PC-3 (cell line): ENCODE data around the gene EN1. TPM values are rescaled to one million over a fixed set of nuclear protein-coding genes. Genes with fewer than 3 reads are reported as not detected.

ENCODE experiments used
- ATAC-seq: fragments of 200-7000 bp; cut with Tn5 transposase; 2 replicates; pipeline ENCODE4 v1.9.1; 2020; ENCODE audit warnings: mild to moderate bottlenecking, moderate library complexity
- BruUV-seq: library from RNA; stranded (reverse); fragments of 400-500 nt; replicated peaks from 2 replicates; lab custom pipeline; 2021; lab: Mats Ljungman, UMichigan
- CTCF ChIA-PET: fragments of 300-600 bp; sonication (Branson Sonifier 250); formaldehyde crosslinking; loops from one replicate; lab custom pipeline; 2022; ENCODE audit warnings: antibody characterized with exemption; lab: Charles Lee
- POLR2A ChIA-PET: fragments of 300-600 bp; sonication (Branson Sonifier 250); formaldehyde crosslinking; loops from one replicate; lab custom pipeline; 2022; ENCODE audit warnings: antibody characterized with exemption; ENCODE audit not compliant: unreplicated experiment; lab: Charles Lee
- DNase-seq: peaks from one replicate; pipeline ENCODE4 v3.0.0-alpha.2; 2015
- H2AFZ ChIP-seq: fragments of 300-600 bp; sonication (generic); 2 replicates; pipeline ENCODE4 v1.6.0; 2016; ENCODE audit warnings: antibody characterized with exemption, low read length
- H3F3A ChIP-seq: fragments of 300-600 bp; sonication (generic); one replicate; pipeline ENCODE4 v1.6.0; 2017; ENCODE audit warnings: antibody characterized with exemption, low read length, control low read depth, mild to moderate bottlenecking; ENCODE audit not compliant: unreplicated experiment
- H3K27ac ChIP-seq: fragments of 300-600 bp; sonication (generic); 2 replicates; pipeline ENCODE4 v1.5.1; 2016; ENCODE audit warnings: mild to moderate bottlenecking, low read length
- H3K27me3 ChIP-seq: fragments of 300-600 bp; sonication (generic); 2 replicates; pipeline ENCODE4 v1.6.1; 2016; ENCODE audit warnings: low read length, mixed read lengths
- H3K36me3 ChIP-seq: fragments of 300-600 bp; sonication (generic); 2 replicates; pipeline ENCODE4 v1.6.1; 2016; ENCODE audit warnings: low read depth, mixed run types, low read length, mixed read lengths
- H3K4me1 ChIP-seq: fragments of 300-600 bp; sonication (generic); 2 replicates; pipeline ENCODE4 v1.5.1; 2016; ENCODE audit warnings: low read length; ENCODE audit not compliant: insufficient read depth
- H3K4me2 ChIP-seq: fragments of 300-600 bp; sonication (generic); 2 replicates; pipeline ENCODE4 v1.6.0; 2016; ENCODE audit warnings: low read length
- H3K4me3 ChIP-seq: fragments of 300-600 bp; sonication (generic); 2 replicates; pipeline ENCODE4 v1.5.1; 2016; ENCODE audit warnings: mild to moderate bottlenecking, low read length, mixed read lengths
- H3K79me2 ChIP-seq: fragments of 300-600 bp; sonication (generic); 2 replicates; pipeline ENCODE4 v1.6.1; 2017; ENCODE audit warnings: low read length, mixed read lengths
- H3K9ac ChIP-seq: fragments of 300-600 bp; sonication (generic); 2 replicates; pipeline ENCODE4 v1.6.0; 2016; ENCODE audit warnings: mild to moderate bottlenecking, low read length
- H3K9me2 ChIP-seq: fragments of 300-600 bp; sonication (generic); replicated peaks from 2 replicates; pipeline ENCODE4 v1.6.1; 2016; ENCODE audit warnings: mixed run types, low read length, mixed read lengths
- H3K9me3 ChIP-seq: fragments of 300-600 bp; sonication (generic); 2 replicates; pipeline ENCODE4 v1.6.1; 2016; ENCODE audit warnings: low read length, mixed read lengths
- H4K20me1 ChIP-seq: fragments of 300-600 bp; sonication (generic); 2 replicates; pipeline ENCODE4 v1.6.1; 2016; ENCODE audit warnings: low read length, mixed read lengths
- EZH2 ChIP-seq: fragments of 300-600 bp; sonication (generic); IDR thresholded peaks from one replicate; pipeline ENCODE4 v1.6.1; 2017; ENCODE audit warnings: antibody characterized with exemption, mild to moderate bottlenecking, low read length; ENCODE audit not compliant: unreplicated experiment
- EZH2phosphoT487 ChIP-seq: fragments of 300-600 bp; sonication (generic); IDR thresholded peaks from 2 replicates; pipeline ENCODE4 v1.6.1; 2018; ENCODE audit warnings: mild to moderate bottlenecking, antibody characterized with exemption, low read length, borderline replicate concordance
- intact Hi-C: fragments of 100-400 bp; cut with micrococcal nuclease; formaldehyde crosslinking; loops from 2 replicates; pipeline ENCODE4 v1.9.0; 2023
- total RNA-seq: library from RNA; depleted of rRNA; stranded (reverse); fragments of >200 nt; gene quantifications from 2 replicates; pipeline ENCODE4 v1.2.3, GENCODE V29; 2014
- TF ChIP-seq, protein P1 (sequence below): fragments of 300-600 bp; sonication (generic); conservative IDR thresholded peaks from 2 replicates; pipeline ENCODE4 v1.5.1; 2017; ENCODE audit warnings: antibody characterized with exemption, low read depth, mild to moderate bottlenecking, low read length

The EN1 gene
- total RNA-seq, 1 experiment from 2014 or later: 3.2 TPM

DNA sequence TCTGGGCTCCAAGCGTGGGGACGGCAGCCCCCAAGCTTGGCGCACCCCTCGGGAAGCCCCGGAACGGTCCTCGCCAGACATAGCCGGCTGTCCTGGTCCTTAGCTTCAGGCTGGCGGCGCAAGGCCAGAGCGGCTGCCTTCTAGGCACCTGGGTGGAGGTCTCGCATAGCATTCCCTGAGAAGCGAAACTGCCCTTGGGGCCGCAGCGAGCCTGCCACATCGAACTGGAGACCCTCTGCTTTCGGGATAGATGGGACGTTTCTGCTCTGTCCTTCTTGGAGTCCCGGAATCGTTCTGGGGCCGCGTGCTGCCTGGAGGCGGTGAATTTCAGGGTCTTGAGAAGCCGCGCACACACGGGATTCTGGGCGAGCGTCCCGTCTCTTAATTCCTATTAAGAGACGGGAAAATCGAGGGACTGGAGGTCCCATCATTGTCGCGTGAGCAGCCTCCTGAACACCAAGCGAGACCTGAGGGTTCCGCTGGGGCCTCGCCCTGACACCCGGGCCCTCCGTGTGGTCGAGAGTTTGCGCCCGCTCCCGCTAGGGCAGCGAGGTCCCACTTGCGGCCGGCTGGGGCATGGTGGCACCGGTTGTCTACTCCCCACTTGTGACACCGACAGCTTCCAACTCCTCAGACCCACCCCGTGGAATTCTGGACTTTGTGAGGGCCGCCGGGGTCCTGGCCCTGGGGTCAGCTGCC is 9.7 kb upstream of the EN1 start:
- H4K20me1 ChIP-seq: no peaks in the 10 kb centered on the region
- H3K4me2 ChIP-seq: no peak overlapping the region
- TF ChIP-seq EZH2 (no peak), EZH2phosphoT487 (no peak)
- TF ChIP-seq, protein P1, sequence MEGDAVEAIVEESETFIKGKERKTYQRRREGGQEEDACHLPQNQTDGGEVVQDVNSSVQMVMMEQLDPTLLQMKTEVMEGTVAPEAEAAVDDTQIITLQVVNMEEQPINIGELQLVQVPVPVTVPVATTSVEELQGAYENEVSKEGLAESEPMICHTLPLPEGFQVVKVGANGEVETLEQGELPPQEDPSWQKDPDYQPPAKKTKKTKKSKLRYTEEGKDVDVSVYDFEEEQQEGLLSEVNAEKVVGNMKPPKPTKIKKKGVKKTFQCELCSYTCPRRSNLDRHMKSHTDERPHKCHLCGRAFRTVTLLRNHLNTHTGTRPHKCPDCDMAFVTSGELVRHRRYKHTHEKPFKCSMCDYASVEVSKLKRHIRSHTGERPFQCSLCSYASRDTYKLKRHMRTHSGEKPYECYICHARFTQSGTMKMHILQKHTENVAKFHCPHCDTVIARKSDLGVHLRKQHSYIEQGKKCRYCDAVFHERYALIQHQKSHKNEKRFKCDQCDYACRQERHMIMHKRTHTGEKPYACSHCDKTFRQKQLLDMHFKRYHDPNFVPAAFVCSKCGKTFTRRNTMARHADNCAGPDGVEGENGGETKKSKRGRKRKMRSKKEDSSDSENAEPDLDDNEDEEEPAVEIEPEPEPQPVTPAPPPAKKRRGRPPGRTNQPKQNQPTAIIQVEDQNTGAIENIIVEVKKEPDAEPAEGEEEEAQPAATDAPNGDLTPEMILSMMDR: no peak
- peaks cover 15% of the 10 kb centered on the region for H3K4me1 ChIP-seq
- no peaks in the 10 kb centered on the region for H3K9me3 ChIP-seq
- ChIA-PET CTCF (no interaction called here), POLR2A (no interaction called here)
- H3K9ac ChIP-seq: no peak overlapping the region
- H3K4me3 ChIP-seq: no peak overlapping the region
- H3K36me3 ChIP-seq: no peaks in the 10 kb centered on the region
- peaks cover 24% of the 10 kb centered on the region for H3K27me3 ChIP-seq
- no TSS peak for BruUV-seq
- no peak overlapping the region for H2AFZ ChIP-seq
- DNase-seq (no peak), ATAC-seq (no peak)
- no peaks in the 10 kb centered on the region for H3F3A ChIP-seq
- intact Hi-C loops: loop anchor here (5.0 kb wide), 1 partner anchor 320 kb away; no protein-coding TSS in a partner anchor
- H3K27ac ChIP-seq: no peak overlapping the region
- H3K79me2 ChIP-seq: no peaks in the 10 kb centered on the region
- H3K9me2 ChIP-seq: no peaks in the 10 kb centered on the region

DNA sequence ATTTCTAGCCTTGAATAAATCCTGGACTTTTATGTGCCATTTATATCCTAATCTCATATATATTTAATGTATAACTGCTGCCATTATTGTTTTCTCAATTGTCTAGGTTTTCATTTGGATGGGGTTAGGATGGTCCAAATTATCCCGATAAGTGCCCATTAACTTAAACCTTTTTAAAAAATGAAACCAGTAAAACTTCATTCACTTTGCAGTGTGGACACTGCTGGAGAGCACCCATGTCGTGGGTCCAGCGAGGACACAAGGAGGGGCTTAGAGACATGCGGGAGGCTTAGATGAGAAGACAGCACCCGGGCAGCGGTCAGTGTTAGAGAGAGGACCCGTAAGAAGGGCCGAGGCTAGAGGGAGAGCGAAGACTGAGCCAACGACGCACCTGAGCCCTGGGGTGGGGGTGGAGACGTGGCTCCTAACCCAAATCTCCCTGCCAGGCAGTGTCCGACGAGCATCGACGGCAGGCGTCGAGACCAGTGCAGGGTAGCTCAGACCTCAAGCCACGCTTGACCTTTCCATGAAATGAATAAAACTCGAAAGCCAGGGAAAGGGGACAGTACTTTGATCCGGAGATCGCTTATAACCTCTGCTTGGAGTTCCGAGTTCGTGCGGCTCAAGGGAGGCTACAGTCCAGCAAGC is 9.0 kb upstream of the EN1 start:
- Histone ChIP-seq H3K9me2 (no peaks in the 10 kb centered on the region), H2AFZ (peak overlapping the region; percentile 89), H4K20me1 (no peaks in the 10 kb centered on the region), H3K27me3 (peaks cover 24% of the 10 kb centered on the region), H3K4me2 (peak overlapping the region; percentile 90), H3K4me1 (peaks cover 9% of the 10 kb centered on the region), H3K36me3 (no peaks in the 10 kb centered on the region), H3K27ac (no peak overlapping the region), H3K9ac (no peak overlapping the region), H3K9me3 (no peaks in the 10 kb centered on the region), H3F3A (no peaks in the 10 kb centered on the region), H3K79me2 (no peaks in the 10 kb centered on the region), H3K4me3 (peak overlapping the region; percentile 72)
- DNase-seq (no peak), ATAC-seq (no peak)
- intact Hi-C loops: loop anchor here (5.0 kb wide), 1 partner anchor 319 kb away; no protein-coding TSS in a partner anchor
- POLR2A ChIA-PET: no interaction called here
- TF ChIP-seq EZH2 (no peak), EZH2phosphoT487 (no peak)
- TF ChIP-seq, protein P1: no peak
- CTCF ChIA-PET: no interaction called here
- no TSS peak for BruUV-seq
